CMK (cell line): ENCODE data around the gene ANKRD65.
"Not testable (repeated sequence)": the region's sequence is repeated elsewhere in the genome, so short reads cannot be mapped to it uniquely, and the experiment has no call there.

Experiments used
- DNase-seq: peaks from one replicate; pipeline ENCODE4 v3.0.0-alpha.2; 2010; ENCODE audit warnings: low read depth

The ANKRD65 gene

DNA sequence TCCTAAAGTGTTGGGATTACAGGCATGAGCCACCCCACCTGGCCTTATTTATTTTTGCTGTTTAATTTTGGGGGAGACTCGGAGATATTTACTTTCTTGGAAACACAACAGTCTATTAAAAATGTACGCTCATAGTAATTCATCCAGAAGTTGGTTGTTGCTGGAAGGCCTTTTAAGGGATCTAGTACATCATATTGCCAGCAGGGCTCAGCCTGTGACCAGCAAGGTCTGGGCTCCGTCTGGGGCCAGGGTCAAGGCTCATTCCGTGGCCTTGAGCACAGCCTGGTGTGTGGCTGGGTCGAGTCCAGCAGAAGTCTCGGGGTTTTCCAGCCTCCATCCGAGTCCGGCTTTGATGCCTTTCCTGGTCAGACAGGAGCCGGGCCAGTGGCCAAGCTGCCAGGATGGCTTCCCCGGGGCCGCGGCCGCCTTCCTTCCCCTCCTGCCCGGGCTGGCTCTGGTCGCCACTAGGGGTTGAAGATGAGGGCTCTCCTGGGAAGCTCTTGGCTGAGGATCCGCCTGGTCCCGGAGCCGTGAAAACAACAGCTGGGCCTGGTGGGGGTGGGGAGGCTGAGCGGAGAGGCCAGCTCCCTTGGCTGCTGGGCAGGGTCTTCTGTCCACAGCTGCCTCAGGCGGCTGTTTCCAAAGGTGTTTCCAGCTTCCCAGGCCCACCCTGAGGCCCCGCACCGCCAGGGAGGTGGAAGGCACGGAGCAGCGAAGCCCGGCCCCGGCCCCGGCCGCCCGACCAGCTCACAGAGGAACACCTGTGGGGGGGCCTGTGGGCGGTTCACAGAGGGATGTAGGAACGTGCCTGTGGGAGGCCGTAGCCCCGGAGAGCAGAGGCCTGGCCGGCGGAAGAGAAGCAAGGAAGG is 9.3 kb upstream of the ANKRD65 start:
- no peak for DNase-seq

- no peak for DNase-seq
These were observed 8.6 kb upstream of the ANKRD65 start for GRCh38 chr1:1429671-1430073.

DNA sequence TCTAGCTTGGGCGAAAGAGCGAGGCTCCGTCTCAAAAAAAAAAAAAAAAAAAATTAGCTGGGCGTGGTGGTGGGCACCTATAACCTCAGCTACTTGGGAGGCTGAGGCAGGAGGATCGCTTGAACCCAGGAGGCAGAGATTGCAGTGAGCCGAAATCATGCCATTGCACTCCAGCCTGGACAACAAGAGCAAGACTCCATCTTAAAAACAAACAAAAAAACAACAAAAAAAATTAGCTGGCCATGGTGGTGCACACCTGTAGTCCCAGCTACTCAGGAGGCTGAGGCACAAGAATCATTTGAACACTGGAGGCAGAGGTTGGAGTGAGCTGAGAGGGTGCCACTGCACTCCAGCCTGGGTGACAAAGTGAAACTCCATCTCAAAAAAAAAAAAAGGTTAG is 7.9 kb upstream of the ANKRD65 start:
- not testable (repeated sequence) for DNase-seq

DNA sequence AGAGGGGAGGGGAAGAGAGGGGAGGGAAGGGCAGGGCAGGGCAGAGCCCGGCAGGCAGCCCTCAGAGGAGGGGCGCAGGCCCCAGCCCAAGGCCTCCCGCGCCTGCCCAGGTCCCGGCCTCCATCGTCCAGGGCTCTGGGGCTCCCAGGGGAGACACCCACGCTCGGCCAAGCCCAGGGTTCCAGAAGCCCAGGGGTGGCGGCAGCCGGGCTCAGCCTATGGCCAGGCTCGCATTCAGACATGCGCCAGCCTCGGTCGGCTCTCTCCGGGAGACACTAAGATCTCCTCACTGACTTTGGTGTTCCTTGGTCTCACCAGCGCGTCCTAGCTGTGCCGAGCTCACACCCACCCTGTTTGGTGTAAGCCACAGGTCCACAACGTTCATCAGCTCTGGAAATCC is 7.1 kb upstream of the ANKRD65 start:
- no peak for DNase-seq

- no peak for DNase-seq
These were observed 6.7 kb upstream of the ANKRD65 start for GRCh38 chr1:1427820-1428148.

DNA sequence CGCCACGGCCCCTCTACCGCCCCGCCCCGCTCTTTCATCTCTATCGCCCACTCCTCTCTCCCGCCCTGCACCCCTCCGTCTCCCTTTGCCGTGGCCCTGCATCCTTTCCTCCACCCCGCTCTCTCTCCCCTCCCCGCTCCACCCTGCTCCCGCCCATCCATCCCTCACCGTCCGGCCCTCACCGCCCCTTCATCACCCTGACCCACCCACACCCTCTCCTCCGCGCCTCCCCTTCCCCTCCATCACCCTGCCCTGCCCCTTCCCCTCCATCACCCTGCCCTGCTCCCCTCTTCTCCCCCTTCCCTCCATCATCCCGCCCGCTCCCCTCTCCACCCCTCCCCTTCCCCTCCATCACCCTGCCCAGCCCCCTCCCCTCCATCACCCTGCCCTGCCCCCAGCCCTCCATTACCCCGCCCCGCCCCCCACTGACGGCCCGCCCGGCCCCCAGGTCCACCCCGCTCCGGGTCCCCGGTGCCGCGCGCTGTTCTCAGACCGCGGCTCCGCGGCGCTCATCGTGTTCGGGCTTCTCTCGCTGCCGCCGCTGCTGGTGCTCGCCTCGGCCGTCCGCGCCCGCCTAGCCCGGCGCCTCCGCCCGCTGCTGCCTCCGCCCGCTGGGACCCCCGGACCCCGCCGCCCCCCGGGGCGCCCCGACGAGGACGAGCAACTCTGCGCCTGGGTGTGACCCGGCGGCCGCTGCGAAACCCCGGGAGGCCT is 6.2 kb upstream of the ANKRD65 start:
- no peak for DNase-seq

GRCh38 chr1:1426496-1427105 is 5.5 kb upstream of the ANKRD65 start:
- no peak for DNase-seq

GRCh38 chr1:1425753-1426495 is 4.8 kb upstream of the ANKRD65 start:
- DNase-seq: no peak

GRCh38 chr1:1425426-1425752 is 4.3 kb upstream of the ANKRD65 start:
- no peak for DNase-seq

DNA sequence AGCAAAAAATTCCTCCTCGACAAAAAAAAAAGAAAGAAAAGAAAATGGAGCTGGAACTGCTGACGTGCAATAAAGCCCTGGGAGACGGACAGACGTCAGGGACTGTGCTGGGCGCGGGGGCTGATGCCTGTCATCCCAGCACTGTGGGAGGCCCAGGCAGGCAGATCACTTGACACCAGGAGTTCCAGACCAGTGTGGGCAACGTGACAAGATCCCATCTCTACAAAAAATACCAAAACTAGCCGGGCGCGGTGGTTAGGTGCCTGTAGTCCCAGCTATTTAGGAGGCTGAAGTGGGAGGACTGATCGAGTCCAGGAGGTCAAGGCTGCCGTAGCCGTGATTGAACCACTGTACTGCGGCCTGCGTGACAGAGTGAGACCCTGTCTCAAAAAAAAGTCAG is 3.6 kb upstream of the ANKRD65 start:
- no peak for DNase-seq

DNA sequence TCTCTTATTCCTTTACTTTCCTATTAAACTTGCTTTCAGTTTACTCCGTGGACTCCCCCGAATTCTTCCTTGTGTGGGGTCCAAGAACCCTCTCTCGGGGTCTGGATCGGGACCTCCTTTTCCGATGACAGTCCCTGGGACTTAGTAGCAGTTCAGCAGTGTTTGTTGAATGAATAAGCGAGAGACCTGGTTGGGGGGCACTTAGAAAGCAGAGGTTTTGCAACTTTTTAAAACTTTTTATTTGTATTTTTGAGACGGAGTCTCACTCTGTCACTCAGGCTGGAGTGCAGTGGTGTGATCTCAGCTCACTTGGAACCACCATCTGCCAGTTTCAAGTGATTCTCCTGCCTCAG is 2.1 kb upstream of the ANKRD65 start:
- no peak for DNase-seq

GRCh38 chr1:1422465-1423244 is 1.6 kb upstream of the ANKRD65 start:
- no peak for DNase-seq

GRCh38 chr1:1421907-1422464 is 910 bp upstream of the ANKRD65 start:
- no peak for DNase-seq

GRCh38 chr1:1420654-1421141 is 378 bp downstream of the ANKRD65 start:
- no peak for DNase-seq

DNA sequence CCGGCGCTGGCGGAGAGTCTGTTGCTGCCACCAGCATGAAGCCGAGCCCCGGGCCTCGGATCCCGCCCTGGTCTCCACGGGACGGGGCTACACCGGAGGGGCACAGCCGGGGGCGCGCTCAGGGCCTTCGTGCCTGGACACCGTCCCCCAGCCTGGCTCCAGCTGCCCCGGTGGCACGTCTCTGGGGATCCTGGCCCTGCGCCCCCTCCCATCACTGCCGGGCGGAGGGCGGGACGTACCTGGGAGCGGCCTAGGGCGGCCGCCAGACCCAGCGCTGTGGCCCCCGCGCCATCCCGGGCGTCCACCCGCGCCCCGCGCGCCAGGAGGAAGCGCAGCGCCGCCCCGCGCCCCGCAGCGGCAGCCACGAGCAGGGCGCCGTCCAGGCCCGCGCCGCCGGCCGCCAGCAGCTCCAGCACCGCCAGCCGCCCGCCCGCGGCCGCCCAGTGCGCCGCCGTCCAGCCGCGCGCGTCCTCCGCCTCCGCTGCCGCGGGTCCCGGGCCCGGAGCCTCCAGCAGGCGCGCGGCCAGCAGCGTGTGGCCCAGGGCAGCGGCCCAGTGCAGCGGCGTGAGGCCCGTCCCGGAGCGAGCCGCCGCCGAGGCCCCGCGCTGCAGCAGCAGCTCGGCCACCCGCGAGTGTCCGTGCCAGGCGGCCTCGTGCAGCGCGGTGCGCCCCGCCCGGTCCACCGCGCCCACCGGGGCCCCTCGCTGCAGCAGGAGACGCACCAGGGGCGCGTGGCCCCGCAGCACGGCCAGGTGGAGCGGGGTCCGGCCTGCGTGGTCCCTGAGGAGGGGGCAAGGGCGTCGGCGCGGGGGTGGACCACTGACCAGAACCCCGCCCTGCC is 1.0 kb downstream of the ANKRD65 start:
- DNase-seq: no peak

- no peak for DNase-seq
These were observed 1.7 kb downstream of the ANKRD65 start for GRCh38 chr1:1419363-1419812.

GRCh38 chr1:1418464-1419362 is 2.4 kb downstream of the ANKRD65 start:
- no peak for DNase-seq

- not testable (repeated sequence) for DNase-seq
These were observed 3.1 kb downstream of the ANKRD65 start for GRCh38 chr1:1417825-1418463.

GRCh38 chr1:1417396-1417795 is 3.7 kb downstream of the ANKRD65 start:
- not testable (repeated sequence) for DNase-seq
